Measurements from ENCODE around the gene FSTL4.
"Not testable (repeated sequence)": the region's sequence is repeated elsewhere in the genome, so short reads cannot be mapped to it uniquely, and the experiment has no call there.

The FSTL4 gene

GRCh38 chr5:133403741-133404364 is 208.5 kb downstream of the FSTL4 start:
- DNase-seq (ENCODE audit: low spot score), result no peak

- no peak for DNase-seq (ENCODE audit: low spot score)
Measured at GRCh38 chr5:133402775-133403174, 209.6 kb downstream of the FSTL4 start.

GRCh38 chr5:133401731-133402347 is 210.5 kb downstream of the FSTL4 start:
- no peak for DNase-seq (ENCODE audit: low spot score)

GRCh38 chr5:133400831-133401351 is 211.4 kb downstream of the FSTL4 start:
- DNase-seq (ENCODE audit: low spot score), result no peak

- no peak for DNase-seq (ENCODE audit: low spot score)
Measured at GRCh38 chr5:133400120-133400519, 212.2 kb downstream of the FSTL4 start.

GRCh38 chr5:133399247-133399891 is 213.0 kb downstream of the FSTL4 start:
- no peak for DNase-seq (ENCODE audit: low spot score)

- DNase-seq (ENCODE audit: low spot score), result no peak
Measured at GRCh38 chr5:133398646-133399101, 213.7 kb downstream of the FSTL4 start.

- DNase-seq (ENCODE audit: low spot score), result no peak
Measured at GRCh38 chr5:133397990-133398645, 214.2 kb downstream of the FSTL4 start.

- no peak for DNase-seq (ENCODE audit: low spot score)
Measured at GRCh38 chr5:133397348-133397747, 215.0 kb downstream of the FSTL4 start.

GRCh38 chr5:133396814-133397213 is 215.5 kb downstream of the FSTL4 start:
- DNase-seq (ENCODE audit: low spot score), result no peak

- no peak for DNase-seq (ENCODE audit: low spot score)
Measured at GRCh38 chr5:133396187-133396741, 216.1 kb downstream of the FSTL4 start.

- not testable (repeated sequence) for DNase-seq (ENCODE audit: low spot score)
Measured at GRCh38 chr5:133395207-133395606, 217.1 kb downstream of the FSTL4 start.

GRCh38 chr5:133394477-133394817 is 217.9 kb downstream of the FSTL4 start:
- not testable (repeated sequence) for DNase-seq (ENCODE audit: low spot score)

GRCh38 chr5:133393776-133394476 is 218.4 kb downstream of the FSTL4 start:
- no peak for DNase-seq (ENCODE audit: low spot score)

- no peak for DNase-seq (ENCODE audit: low spot score)
Measured at GRCh38 chr5:133392448-133392847, 219.9 kb downstream of the FSTL4 start.

GRCh38 chr5:133391354-133392136 is 220.8 kb downstream of the FSTL4 start:
- no peak for DNase-seq (ENCODE audit: low spot score)

GRCh38 chr5:133390416-133391353 is 221.7 kb downstream of the FSTL4 start:
- no peak for DNase-seq (ENCODE audit: low spot score)

- no peak for DNase-seq (ENCODE audit: low spot score)
Measured at GRCh38 chr5:133389066-133389590, 223.2 kb downstream of the FSTL4 start.

GRCh38 chr5:133387621-133388020 is 224.7 kb downstream of the FSTL4 start:
- DNase-seq (ENCODE audit: low spot score), result no peak

GRCh38 chr5:133387091-133387490 is 225.2 kb downstream of the FSTL4 start:
- no peak for DNase-seq (ENCODE audit: low spot score)
